Dendritic cell treated with granulocyte-macrophage colony-stimulating factor and Interleukin-4, amounts not matched to agents 40 ng/mL and 50 ng/mL, for 4 days (primary cell): ENCODE data around the gene TRPM1.

Experiments
- H3K27ac Mint-ChIP-seq: one replicate; pipeline ENCODE4 v1.8.0; 2022; ENCODE audit warnings: mild to moderate bottlenecking, mixed read lengths
- H3K27me3 Mint-ChIP-seq: one replicate; pipeline ENCODE4 v1.8.0; 2022; ENCODE audit warnings: mild to moderate bottlenecking, mixed read lengths
- H3K36me3 Mint-ChIP-seq: one replicate; pipeline ENCODE4 v1.8.0; 2022; ENCODE audit warnings: low read depth, mixed read lengths
- H3K4me1 Mint-ChIP-seq: one replicate; pipeline ENCODE4 v1.8.0; 2022; ENCODE audit warnings: low read depth, mixed read lengths
- H3K4me3 Mint-ChIP-seq: one replicate; pipeline ENCODE4 v1.8.0; 2022; ENCODE audit warnings: mild to moderate bottlenecking, moderate library complexity, mixed read lengths
- H3K9me3 Mint-ChIP-seq: one replicate; pipeline ENCODE4 v1.8.0; 2022; ENCODE audit warnings: mixed read lengths
- intact Hi-C: fragments of 100-400 bp; cut with micrococcal nuclease; formaldehyde crosslinking; loops from one replicate; pipeline ENCODE4 v1.15.0; 2022

The TRPM1 gene

DNA sequence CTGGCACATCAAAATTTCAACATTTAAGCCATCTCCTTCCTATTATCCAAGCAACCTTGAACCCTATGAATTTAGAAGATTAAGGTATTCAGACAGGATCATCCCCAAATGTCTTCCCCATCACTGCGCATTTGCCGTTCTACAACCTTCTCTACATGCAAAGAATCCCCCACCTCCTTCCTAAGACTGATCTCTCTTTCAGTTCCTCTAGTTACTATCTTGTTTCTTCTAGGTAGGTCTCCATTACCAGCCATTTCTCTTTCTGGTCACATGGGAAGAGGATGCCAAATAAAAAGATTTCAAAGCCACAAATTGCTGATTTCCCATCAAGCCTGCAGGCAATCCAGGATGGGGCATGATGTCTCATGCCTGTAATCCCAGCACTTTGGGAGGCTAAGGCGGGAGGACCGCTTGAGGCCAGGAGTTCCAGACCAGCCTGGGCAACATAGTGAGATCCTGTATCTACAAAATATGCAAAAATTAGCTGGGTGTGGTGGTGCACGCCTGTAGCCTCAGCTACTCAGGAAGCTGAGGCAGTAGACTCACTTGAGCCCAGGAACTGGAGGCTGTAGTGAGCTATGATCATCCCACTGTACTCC is 80.4 kb downstream of the TRPM1 start:
- Mint-ChIP-seq H3K36me3 (no peaks in the 10 kb centered on the region), H3K27ac (no peak overlapping the region), H3K27me3 (peaks cover 2% of the 10 kb centered on the region), H3K4me1 (peaks cover 18% of the 10 kb centered on the region), H3K4me3 (no peak overlapping the region), H3K9me3 (no peaks in the 10 kb centered on the region)
- intact Hi-C loops: no loop called here

DNA sequence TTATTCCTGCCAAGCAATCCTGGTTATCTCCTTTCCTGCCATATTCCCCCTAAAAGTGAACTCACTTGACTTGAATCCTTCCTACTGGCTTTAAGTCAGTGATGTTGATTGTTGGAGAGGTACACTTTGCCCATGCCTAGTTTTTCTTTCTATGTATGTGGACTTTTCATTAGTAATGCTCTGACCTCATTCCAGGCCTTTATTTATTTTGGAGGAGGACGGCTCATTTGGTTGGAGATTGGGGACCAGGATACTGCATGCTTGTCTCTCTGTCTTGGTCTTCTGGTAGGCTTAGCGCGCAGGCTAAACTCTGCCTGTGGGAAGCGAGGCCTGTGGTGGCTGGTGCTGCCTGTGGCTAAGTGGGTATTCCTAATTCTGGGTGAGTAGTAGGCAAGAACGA is 81.0 kb downstream of the TRPM1 start:
- H3K36me3 Mint-ChIP-seq: no peaks in the 10 kb centered on the region
- intact Hi-C loops: no loop called here
- no peaks in the 10 kb centered on the region for H3K9me3 Mint-ChIP-seq
- peaks cover 19% of the 10 kb centered on the region for H3K4me1 Mint-ChIP-seq
- H3K27ac Mint-ChIP-seq: no peak overlapping the region
- H3K27me3 Mint-ChIP-seq: no peaks in the 10 kb centered on the region
- H3K4me3 Mint-ChIP-seq: no peak overlapping the region

DNA sequence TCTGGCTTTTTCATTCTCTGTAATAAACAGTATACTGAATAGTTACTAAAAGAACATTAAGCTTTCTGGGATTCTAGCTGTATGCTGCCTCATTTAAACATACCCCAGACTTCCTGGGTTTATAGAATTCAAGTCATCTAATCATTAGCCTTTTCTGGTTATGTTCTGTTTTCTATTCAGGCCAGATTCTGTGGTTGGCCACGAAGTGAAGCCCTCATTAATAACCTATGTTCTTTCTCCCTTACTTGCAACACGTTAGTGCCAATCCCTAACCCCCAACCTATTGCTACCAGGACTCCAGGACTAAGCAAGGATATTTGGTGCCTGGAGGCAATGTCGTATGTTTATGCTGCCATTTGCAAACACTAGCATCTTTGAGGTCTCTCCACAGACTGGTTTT is 81.5 kb downstream of the TRPM1 start:
- H3K27ac Mint-ChIP-seq: no peak overlapping the region
- intact Hi-C loops: no loop called here
- peaks cover 23% of the 10 kb centered on the region for H3K4me1 Mint-ChIP-seq
- no peaks in the 10 kb centered on the region for H3K9me3 Mint-ChIP-seq
- H3K36me3 Mint-ChIP-seq: no peaks in the 10 kb centered on the region
- H3K4me3 Mint-ChIP-seq: no peak overlapping the region
- H3K27me3 Mint-ChIP-seq: no peaks in the 10 kb centered on the region

DNA sequence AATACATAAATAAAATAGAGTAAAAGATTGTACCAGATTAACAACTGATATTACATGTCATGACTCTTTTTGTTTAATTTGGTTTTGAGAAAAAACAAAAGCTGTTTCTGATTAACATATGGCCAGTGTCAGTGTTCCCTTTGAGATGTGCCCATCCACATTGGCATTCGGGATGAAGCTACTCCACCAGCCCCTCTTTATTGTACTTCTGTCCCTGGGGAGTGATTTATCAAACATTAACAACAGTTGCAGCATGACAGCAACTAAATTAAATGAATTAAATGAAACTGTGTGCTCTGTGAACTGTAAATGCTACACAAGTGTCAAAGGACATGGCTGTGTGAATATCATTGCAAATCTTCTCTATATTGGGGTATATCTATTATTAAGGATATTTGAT is 84.2 kb downstream of the TRPM1 start:
- intact Hi-C loops: no loop called here
- no peak overlapping the region for H3K27ac Mint-ChIP-seq
- H3K27me3 Mint-ChIP-seq: no peaks in the 10 kb centered on the region
- H3K4me3 Mint-ChIP-seq: no peak overlapping the region
- no peaks in the 10 kb centered on the region for H3K36me3 Mint-ChIP-seq
- peaks cover 8% of the 10 kb centered on the region for H3K9me3 Mint-ChIP-seq
- peaks cover 21% of the 10 kb centered on the region for H3K4me1 Mint-ChIP-seq

DNA sequence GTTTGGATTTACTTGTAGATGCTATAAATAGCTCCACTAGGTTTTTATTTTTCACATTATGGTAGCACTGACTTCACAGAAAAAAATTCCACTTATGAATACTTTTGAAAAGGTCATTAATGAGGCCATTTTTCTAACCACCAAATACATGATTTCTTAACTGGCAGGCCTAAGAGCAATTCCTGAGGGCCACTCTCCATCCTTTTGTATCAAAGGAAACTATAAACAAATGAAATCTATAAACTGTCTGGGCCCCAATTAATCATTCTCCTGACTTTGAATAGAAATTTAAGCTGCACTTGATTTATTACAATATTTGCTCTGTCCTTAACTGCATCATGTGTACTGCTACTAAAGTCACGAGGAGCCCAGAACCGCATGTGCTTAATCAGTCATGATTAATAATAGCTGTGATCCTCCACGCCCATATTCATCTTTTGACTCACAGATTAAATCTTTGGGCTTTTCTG is 85.0 kb downstream of the TRPM1 start:
- H3K4me3 Mint-ChIP-seq: no peak overlapping the region
- peaks cover 21% of the 10 kb centered on the region for H3K4me1 Mint-ChIP-seq
- no peaks in the 10 kb centered on the region for H3K27me3 Mint-ChIP-seq
- H3K36me3 Mint-ChIP-seq: no peaks in the 10 kb centered on the region
- peaks cover 14% of the 10 kb centered on the region for H3K9me3 Mint-ChIP-seq
- H3K27ac Mint-ChIP-seq: no peak overlapping the region
- intact Hi-C loops: no loop called here

DNA sequence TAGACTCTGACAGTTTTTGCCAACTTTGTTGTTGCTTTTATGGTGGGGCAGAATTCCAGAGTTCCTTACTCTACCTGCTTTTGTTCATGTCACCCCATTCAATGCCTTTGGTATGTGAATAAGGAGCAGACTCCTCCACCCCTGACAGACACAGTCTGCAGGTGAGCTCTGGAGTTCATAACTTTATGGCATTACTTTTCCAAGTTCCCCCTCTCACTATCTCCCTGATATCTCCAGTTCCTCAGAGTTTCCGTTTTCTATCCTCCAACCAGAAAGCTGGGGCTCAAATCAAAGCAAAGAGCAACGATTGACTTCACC is 87.0 kb downstream of the TRPM1 start:
- no peaks in the 10 kb centered on the region for H3K36me3 Mint-ChIP-seq

DNA sequence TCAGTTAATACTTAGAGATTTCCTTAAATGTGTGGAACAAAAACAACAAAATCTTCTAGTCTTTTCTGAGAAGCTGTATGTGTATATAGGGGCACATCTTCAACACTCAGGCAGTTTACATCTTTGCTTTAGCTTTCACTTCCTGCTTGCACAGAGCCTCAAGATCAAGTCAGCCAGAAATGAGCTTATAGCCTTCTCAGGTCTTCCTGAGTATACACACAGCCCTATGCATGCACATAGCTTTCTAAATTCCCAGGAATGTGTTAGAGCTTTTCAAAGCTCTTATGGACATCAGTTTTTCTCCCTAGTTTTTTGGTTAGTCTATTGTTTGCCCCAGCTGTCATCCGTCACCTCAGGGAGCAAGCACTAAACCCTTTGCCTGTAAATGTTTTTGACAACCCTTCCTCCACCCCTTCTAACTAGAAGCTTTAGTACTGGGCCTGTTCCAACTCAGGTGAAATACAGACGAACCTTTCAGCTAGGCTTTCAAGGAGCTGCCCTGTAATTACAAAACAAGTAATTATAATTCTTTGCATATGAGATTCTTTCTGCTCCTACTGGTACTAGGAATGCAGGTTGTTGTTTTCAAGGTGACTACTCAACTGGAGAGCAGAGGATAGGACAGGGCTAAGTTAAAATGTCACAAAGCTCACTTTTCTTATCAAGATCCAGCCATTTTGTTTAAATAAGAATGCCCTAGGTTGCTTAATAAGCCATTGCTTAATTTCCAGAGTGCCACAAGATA is 87.5 kb downstream of the TRPM1 start:
- Mint-ChIP-seq H3K27me3 (no peaks in the 10 kb centered on the region), H3K27ac (no peak overlapping the region), H3K9me3 (peaks cover 14% of the 10 kb centered on the region), H3K36me3 (no peaks in the 10 kb centered on the region), H3K4me3 (no peak overlapping the region), H3K4me1 (peaks cover 16% of the 10 kb centered on the region)
- intact Hi-C loops: no loop called here

More for the DNA sequence above, 87.0 kb downstream of the TRPM1 start:
- Mint-ChIP-seq H3K4me1 (peaks cover 16% of the 10 kb centered on the region), H3K27me3 (no peaks in the 10 kb centered on the region), H3K9me3 (peaks cover 14% of the 10 kb centered on the region), H3K4me3 (no peak overlapping the region), H3K27ac (no peak overlapping the region)
- intact Hi-C loops: no loop called here

DNA sequence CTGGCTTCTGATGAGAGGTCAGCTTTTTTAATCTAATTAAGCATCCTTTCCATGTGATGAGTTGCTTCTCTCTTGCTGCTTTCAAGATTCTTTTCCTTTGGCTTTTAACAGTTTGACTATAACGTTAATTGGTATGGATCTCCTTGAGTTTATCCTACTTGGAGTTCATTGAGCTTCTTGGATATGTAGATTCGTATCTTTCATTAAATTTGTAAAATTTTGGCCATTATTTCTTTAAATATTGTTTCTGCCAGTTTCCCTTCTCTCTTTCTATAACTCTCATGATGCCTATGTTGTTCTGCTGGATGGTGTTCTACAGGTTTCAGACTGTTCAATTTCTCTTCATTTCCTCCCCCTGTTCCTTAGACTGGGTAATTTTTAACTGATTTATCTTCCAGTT is 89.1 kb downstream of the TRPM1 start:
- intact Hi-C loops: no loop called here
- no peaks in the 10 kb centered on the region for H3K27me3 Mint-ChIP-seq
- no peak overlapping the region for H3K4me3 Mint-ChIP-seq
- no peaks in the 10 kb centered on the region for H3K36me3 Mint-ChIP-seq
- H3K27ac Mint-ChIP-seq: no peak overlapping the region
- H3K4me1 Mint-ChIP-seq: peaks cover 16% of the 10 kb centered on the region
- peaks cover 14% of the 10 kb centered on the region for H3K9me3 Mint-ChIP-seq

DNA sequence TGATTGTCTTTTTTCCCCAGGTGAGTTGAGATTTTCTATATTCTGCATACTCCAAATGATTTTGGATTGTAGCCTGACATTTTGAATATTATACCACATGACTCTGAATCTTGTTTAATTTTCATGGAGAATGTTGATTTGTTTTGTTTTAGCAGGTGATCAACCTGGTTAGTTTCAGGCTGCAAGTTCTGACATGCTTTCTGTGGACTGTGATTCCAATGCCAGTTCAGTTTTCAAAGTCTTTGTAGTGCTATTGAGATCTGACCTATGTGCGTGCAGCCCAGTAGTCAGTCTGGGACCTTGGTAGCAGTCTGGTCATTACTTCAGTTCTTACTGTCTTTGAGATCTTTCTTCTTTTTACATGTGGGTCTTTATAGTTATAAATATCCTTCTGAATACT is 91.5 kb downstream of the TRPM1 start:
- Mint-ChIP-seq H3K36me3 (no peaks in the 10 kb centered on the region), H3K27ac (no peak overlapping the region), H3K4me3 (no peak overlapping the region), H3K9me3 (peaks cover 14% of the 10 kb centered on the region), H3K4me1 (peaks cover 19% of the 10 kb centered on the region), H3K27me3 (peaks cover 6% of the 10 kb centered on the region)
- intact Hi-C loops: no loop called here

DNA sequence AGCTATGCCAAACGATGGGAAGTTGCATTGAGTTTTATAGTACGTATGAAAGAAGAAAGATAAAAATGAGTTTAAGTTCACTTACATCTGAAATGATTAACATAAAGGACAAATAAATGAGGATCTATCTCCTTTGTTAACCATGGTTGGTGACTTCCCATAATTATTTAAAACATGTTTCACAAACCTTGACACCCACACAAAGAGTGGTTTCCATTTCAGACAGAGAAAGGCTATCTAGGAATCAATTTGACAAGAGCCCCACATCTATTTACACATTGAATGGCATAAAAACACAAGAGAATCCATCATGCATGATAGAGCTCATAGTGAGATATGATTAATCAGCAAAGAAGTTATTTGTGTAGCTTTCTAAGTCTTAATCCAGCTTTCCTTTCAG is 95.9 kb downstream of the TRPM1 start:
- intact Hi-C loops: loop anchor here (5.0 kb wide), 1 partner anchor 112 kb away; no protein-coding TSS in a partner anchor
- peaks cover 20% of the 10 kb centered on the region for H3K4me1 Mint-ChIP-seq
- H3K9me3 Mint-ChIP-seq: no peaks in the 10 kb centered on the region
- H3K27ac Mint-ChIP-seq: no peak overlapping the region
- H3K4me3 Mint-ChIP-seq: no peak overlapping the region
- H3K27me3 Mint-ChIP-seq: peaks cover 17% of the 10 kb centered on the region
- H3K36me3 Mint-ChIP-seq: no peaks in the 10 kb centered on the region

DNA sequence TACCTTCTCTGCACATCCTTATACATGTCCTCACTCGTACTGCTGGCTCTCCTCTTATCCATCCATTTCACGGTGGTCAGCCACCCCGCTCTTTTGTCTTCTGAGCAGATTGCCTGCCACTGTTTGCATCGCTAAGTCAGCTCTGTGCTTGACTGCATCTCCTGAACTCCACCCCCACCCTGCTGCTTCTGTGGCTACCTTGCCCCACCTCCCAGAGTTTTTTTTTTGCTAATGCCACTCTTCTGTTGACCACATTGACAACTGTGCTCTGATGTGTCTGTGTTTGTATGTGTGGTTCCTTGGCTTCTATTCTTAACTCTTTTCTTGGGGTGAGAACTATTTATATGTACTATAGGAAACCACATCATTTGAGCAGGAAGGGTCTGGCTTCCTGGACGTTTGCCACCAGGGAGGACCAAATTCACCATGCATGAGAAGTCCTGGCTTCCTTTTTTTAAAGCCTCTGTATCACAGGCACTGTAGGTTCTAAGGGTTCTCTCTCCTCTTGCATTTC is 97.2 kb downstream of the TRPM1 start:
- peaks cover 20% of the 10 kb centered on the region for H3K4me1 Mint-ChIP-seq
- intact Hi-C loops: no loop called here
- H3K27me3 Mint-ChIP-seq: peaks cover 17% of the 10 kb centered on the region
- no peak overlapping the region for H3K4me3 Mint-ChIP-seq
- no peaks in the 10 kb centered on the region for H3K36me3 Mint-ChIP-seq
- H3K9me3 Mint-ChIP-seq: no peaks in the 10 kb centered on the region
- H3K27ac Mint-ChIP-seq: no peak overlapping the region

DNA sequence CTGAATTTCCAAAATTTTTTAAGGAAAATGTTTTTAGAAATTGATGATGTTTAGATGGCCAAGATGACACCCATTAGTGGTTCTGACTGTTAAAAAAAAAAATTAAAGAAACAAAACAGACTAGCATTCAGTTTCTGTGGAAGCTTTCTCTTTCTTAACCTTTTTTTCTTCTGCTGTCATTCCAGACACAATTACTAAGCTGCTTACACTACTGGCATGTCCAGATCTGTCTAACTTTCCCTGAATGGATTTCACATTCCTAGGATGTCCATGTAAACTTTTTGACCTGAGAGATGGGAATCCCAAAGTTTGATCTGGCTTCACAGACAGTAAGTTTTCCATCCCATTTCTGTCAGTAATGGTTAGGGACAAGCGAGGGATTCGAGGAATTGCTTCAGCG is 99.8 kb downstream of the TRPM1 start:
- H3K36me3 Mint-ChIP-seq: no peaks in the 10 kb centered on the region
- H3K4me1 Mint-ChIP-seq: peaks cover 20% of the 10 kb centered on the region
- H3K4me3 Mint-ChIP-seq: no peak overlapping the region
- no peaks in the 10 kb centered on the region for H3K9me3 Mint-ChIP-seq
- no peak overlapping the region for H3K27ac Mint-ChIP-seq
- peaks cover 15% of the 10 kb centered on the region for H3K27me3 Mint-ChIP-seq
- intact Hi-C loops: no loop called here

DNA sequence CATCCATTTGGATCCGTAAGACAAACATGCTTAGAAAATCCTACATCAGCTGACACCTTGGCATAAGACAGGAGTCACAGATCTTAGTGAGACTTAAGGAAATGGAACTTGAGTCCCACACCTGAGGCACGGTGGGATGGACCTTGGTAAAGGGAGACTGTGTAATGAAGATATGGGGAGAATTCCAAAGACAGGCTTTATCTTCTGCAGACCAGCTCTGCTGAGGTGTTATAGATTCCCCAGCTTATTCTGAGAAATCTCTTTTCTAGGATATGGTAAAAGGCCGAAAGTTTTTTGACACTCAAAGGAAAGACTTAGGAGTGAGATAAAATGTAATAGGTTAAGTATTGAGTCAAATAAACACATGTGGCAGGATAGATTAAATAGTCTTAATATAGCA is 101.8 kb downstream of the TRPM1 start:
- Mint-ChIP-seq H3K9me3 (no peaks in the 10 kb centered on the region), H3K27me3 (peaks cover 10% of the 10 kb centered on the region), H3K4me3 (no peak overlapping the region), H3K27ac (no peak overlapping the region), H3K4me1 (peaks cover 13% of the 10 kb centered on the region), H3K36me3 (no peaks in the 10 kb centered on the region)
- intact Hi-C loops: no loop called here

DNA sequence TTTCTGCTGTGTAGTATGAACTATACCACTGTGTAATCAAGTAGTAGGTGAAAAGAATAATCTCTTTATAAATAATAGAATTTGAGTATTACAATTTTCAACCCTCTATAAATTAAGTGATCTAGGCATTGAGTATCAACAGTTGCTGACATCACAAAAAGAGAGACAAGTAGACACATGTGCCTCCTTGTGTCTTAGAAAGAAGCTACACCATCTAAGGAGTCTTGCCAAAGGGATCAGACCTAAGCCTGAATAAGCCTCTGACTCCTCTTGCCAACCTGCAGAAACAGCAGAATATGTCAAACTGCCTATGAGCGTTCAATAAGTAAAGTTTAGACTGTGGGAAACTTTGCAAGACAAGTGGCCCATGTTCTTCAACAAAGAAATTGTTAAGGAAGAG is 104.3 kb downstream of the TRPM1 start:
- peaks cover 2% of the 10 kb centered on the region for H3K27me3 Mint-ChIP-seq
- peaks cover 9% of the 10 kb centered on the region for H3K4me1 Mint-ChIP-seq
- intact Hi-C loops: no loop called here

More for the DNA sequence above, 104.3 kb downstream of the TRPM1 start:
- Mint-ChIP-seq H3K9me3 (no peaks in the 10 kb centered on the region), H3K27ac (no peak overlapping the region), H3K4me3 (no peak overlapping the region), H3K36me3 (no peaks in the 10 kb centered on the region)
